HG03342 (cell line): Measurements from ENCODE around the gene TUBA3C.

Experiments used
- ATAC-seq: cut with Tn5 transposase; IDR thresholded peaks from one replicate; pipeline ENCODE4 v1.9.1; 2021; ENCODE audit warnings: mild to moderate bottlenecking, moderate library complexity; ENCODE audit not compliant: unreplicated experiment

The TUBA3C gene

DNA sequence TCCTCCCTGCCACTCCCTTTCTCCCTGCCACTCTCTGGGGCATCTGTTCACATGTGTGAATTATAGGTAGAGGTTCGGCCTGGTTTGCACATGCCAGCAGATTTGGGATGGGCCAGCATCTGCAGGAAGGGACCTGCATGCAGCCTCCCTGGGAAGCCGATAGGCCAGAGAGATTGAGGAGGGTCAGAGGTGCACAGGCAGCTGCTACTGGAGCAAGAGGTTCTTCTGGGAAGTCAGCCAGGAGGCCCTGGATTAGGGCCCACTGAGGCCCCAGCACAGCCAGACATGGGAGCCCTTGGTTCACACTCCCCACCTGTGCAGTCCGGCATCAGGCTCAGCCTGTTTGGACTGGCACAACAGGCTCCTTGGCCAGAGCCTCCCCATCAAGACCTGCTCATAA, 12.1 kb downstream of the TUBA3C start:
- ATAC-seq = no peak

DNA sequence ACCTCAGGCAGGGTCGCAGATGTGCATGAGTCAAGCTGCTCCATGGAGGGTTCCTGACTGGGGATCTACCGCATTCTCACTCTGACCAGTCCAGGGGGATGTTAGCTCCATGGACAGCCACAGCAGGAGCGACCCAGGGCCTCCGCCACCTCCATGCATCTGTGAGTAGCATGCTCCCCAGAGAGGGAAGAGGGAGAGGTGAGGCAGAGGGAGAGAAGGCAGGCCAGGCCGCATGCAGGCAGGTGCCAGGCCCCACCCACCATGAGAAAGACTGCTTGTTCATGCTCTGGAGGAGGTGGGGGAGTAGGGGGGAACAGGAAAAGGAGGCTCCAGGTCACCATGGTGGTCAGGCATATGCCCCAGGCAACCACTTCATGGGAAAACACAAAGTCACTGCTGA, 20.3 kb downstream of the TUBA3C start:
- ATAC-seq = no peak

DNA sequence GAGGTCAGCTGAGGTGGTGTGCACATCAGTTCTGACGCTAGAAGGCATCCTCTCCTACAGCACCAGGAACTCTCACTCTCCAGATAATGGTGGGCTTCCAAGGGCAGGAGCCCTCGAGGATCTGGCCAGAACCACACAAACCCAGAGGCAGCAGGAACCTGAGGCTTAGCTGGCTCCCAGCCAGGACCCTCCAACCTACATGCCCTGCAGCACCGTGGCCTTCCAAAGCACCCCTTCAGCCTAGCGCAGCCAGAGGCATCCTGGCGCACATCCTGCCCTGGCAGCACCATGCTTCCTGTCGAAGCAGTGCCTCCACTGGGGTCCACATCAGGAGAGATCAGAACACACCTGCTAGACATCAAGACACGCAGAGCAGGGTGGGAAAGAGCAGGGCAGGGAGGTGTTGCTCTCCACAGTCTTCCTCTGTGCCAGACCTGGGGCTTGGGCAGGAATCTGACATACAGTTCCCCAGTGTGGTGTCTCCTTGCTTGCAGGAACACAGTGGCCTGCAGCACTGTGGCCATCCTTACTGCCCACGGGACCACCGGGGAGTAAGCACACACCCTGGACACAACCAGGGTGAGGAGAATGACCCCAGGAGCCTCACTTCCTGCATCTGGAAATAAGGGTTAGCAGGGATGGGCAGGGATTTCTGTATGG, 21.7 kb downstream of the TUBA3C start:
- ATAC-seq = no peak

DNA sequence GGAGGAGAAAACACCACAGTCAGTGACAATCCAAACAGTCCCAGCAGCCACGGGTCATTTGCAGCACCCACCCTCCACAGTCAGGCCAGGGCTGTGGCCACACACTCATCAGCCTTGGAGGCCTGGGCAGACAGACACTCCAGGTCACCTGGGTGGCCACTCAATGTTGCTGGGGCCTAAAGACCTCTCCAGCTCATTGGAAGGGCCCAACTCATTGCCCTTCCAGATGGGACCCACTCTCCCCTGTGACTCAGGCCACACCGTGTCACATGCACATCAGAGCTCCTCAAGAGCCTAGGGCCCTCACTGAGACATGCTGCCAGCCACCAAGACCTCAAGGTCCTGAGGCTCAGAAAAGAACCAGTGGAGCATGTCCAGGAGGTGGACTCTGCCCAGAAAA, 22.4 kb downstream of the TUBA3C start:
- ATAC-seq = no peak

DNA sequence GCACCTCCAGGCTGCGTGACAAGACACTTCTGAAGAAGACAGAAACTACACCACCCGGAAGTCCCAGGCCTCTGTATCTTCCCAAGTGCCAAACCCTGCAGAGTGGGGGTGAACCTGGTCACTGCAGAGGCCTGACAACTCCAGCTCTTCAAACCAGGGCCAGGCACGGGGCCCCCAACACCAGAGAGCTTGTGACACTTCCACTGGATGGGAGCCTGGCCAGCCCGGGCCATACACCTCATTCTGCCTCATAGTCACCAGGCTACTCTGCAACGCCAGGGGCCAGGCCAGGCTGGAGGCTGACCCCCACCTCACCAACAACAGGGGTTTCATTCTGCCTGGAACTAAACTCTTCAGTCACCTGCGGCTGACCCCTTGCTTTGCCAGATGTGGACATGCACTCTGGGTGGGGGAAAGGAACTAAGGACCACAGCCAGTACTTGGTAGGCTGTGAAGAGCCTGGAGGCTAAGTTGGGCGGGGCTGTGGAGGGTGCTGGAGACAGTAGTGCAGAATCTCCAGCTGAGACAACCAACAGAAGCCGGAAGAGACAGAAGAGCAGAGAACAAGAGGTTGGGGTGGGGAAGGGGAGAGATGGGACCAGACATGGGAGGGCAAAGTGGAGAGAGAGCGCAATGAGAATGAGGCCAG, 23.0 kb downstream of the TUBA3C start:
- no peak for ATAC-seq

DNA sequence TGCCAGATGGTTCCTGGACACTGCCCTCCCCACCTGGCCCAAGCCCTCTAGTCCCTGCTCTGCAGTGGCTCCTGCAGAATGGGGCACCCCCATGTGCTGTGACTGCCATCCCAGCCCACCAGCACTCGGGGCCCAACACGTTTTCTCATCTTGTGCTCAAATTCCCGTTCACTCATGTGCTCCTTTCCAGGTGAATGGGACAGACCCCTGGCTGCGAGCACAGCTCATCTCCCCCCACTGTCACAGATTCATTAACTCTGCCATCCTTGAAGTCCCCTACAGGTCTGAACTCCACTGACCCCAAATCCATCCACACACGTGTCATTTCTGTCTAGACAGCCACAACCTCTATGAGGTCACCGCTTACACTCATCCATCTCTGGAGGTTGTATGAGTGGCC, 23.6 kb downstream of the TUBA3C start:
- no peak for ATAC-seq

DNA sequence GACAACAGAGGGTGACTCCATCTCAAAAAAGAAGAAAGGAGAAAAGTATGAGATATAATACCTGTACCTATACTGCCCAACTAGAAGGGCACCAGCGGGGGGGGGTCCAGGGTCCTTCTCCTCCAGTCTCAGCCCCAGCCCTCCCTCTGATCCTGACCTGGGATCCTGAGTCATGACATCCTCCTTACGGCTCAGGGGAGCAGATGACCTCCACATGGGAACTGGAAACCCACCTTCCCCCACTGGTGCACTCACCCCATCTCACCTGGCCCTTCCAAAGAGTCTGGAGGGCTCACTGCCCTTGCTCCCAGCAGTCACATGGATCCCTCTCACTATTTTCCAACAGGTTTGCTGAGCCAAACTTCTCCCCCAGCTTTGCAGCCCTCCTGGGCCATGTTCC, 24.2 kb downstream of the TUBA3C start:
- ATAC-seq = no peak

DNA sequence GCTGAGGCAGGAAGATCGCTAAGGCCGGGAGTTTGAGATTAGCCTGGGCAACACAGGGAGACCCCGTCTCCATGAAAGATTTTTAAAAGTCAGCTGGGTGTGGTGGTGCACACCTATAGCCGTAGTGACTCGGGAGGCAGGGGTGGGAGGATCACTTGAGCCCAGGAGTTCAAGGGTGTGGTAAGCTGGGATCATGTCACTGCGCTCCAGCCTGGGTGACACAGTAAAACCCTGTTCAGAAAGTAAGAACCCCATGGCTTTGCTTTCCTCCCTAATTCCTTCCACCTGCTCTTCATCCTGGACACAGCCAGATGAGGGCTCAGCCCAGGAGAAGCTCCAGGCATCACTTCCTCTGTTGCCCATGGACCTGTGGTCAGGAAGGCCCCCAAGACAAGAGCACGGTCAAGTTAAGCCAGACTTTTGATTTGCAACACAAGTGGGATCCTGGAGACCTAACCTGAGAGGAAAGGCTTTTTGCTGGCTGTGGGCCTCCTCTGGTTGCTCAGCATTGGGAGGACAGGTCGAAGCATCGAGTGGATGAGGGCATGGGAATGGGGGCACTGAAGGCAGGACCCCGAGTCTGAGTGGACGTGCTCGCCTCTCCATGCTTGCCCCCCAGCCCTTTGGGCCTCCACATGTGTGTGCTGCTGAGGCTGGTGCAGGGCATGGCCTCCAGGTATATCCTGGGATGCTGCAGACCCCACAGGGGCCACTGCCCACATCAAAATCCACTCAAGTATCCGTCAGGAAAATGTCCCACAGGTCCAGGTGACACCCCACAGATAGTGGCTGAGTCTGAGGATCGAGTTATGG, 25.4 kb downstream of the TUBA3C start:
- no peak for ATAC-seq

DNA sequence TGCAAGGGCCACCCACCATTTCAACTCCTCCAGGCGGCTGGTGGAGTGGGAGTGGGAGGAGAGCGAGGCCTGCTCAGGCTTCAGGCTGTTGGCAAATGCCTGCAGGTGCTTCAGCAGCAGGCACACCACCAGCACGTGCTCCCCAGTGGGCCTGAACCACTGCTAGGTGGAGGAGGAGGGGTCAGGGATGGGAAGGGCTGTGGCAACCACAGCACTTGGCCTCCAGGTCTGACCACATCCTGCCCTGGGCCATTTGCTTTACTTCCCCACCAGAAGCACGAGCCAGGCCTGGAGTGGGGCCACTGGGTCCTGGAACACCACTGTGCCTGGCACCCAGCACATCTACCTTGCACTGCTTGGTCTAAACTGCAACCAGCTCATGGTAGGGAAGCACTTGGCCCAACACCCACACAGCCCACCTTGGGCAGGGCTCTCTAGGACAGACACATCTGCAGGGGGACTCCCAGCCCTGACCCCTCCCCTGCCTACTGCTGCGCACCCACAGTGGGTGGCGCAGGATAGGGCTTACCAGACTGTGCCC, 26.2 kb downstream of the TUBA3C start:
- ATAC-seq = no peak

DNA sequence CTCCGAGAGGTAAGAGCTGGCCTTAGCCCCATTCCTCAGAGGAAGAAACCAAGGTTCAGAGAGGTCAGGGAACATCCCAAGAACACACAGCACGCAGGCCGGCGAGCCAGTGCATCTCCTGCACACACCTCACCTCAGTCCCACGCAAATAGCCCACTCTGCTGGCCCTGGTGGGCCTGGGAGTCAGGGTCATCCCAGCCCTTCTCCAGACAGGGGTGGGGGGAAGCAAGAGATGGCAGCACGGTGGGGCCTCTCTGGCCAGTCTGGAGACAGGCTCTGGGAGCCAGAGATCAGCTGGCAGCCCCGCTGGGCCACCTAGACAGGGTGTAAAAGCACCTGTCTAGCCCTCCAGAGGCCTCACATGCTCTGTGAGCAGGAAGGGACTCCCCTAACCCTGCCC, 26.8 kb downstream of the TUBA3C start:
- no peak for ATAC-seq

DNA sequence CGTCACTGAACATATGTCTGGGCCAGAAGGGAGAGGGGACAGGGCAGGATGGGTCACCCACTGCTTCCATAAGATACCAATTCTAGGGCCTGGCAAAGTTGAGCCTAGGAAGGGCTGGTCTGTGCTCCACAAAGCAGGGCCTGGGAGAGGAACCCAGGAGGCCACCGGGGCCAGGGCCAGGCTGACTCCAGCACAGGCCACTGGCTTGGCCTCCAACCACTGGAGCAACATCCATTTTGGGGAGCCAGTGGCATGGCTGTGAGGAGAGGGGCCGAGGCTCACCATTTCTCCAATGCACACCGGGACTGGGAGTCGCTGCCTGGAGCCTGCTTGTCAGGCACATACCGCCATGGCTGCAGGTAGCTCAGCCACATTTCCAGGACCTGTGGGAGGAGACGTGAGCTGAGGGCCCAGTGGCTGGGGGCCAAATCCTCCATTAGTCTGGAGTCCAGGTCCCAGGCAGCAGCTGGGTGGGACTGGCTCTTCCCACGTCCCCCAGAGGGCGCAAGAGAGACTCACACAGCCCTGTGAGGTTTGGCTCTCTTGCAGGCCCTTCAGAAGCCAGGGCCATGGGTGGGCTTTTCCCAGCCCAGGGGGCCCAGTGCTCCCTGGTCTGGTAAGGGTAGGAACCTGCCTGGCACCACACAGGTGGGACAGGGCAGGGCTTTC, 27.7 kb downstream of the TUBA3C start:
- no peak for ATAC-seq

DNA sequence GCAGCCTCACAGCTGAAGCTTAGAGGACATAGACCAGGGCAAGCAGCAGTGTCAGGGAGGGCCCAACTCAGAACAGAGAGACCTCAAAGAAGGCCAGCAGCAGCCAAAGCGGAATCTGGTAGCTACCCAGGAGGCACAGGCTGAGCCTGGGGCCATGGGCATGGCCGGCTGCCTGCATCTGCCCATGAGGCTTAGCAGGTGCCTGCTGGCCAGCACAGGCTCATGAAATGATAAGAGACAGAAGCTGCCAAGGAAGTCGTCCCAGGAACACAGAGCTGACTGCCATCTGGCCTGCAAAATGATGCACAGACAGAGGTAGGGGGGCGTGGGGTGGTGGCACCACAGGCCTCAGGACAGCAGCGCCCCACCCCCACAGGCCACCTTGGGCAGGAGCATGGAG, 29.2 kb downstream of the TUBA3C start:
- ATAC-seq = no peak

DNA sequence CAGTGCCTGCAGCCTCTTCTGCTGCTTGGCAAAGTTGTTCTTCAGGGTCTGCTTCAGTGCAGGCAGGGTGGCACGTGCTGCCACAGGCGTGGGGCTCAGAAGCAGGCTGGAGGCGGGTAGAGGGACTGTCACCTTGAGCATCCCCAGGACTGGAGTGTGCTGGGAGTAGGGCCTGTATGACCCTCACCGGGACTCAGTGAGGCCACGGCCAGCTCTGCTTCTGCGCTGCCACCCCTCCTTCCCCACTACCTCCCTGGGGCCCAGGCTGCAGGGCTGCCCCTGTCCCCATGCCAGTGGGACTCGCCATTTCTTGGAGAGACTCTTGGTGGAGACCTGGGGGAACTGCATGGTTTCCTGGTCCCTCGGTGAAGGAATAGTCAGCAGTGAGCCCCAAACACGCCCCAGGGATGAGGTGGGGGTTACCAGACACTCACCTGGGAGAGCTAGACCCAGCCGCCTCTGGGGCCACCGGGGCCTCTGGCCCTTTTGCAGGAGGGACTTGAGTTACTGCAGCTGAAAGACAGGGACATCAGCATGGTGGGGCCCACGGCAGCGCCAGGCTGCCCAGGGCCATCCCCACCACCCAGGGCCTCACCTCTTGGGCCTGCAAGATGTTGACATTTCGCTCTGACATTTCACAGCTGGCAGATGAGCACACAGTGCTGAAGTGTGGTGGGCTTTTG, 29.9 kb downstream of the TUBA3C start:
- ATAC-seq = no peak

DNA sequence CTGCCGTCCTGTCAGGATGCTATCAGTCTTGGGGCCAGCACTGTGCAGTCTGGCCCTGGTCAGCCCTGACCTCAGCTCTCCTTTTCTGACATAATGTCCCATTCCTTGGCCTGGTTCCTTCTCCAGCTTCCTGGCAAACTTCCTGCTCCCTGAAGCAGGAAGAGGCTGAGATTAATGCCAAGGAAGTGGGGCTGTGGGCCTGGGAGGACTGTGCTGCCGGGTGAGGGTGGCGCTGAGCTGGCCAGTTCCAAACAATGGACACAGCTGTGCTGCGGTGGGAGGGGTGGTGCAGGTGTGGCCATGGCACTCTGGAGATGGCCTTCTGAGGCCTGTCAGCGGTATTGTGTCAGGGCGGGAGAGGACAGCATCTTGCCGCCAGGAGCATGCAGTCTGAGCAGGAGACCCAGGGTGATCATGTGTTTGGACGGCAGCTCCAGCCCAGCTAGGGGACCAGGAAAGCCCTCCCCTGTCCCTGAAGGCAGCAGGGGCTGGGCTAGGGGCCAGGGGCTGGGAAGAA, 30.9 kb downstream of the TUBA3C start:
- ATAC-seq = no peak

DNA sequence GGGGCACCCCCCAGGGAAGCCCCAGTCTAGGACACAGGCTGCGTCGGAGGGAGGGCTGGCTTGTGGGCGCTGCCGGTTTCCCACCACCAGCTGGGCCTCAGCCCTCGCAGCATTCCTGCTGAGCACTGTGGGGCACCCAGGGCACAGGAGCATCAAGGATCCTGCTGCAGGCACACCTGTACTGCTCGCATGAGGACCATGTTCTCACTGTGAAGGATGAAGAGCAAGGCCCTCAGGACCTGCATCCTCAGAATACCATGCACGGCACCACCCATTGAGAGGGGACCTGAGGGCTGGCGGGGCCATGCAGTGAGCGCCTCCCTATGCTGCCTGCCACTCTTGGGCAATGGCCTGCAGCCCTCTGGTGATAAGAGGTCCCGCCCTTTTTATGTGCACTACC, 31.4 kb downstream of the TUBA3C start:
- ATAC-seq = no peak

DNA sequence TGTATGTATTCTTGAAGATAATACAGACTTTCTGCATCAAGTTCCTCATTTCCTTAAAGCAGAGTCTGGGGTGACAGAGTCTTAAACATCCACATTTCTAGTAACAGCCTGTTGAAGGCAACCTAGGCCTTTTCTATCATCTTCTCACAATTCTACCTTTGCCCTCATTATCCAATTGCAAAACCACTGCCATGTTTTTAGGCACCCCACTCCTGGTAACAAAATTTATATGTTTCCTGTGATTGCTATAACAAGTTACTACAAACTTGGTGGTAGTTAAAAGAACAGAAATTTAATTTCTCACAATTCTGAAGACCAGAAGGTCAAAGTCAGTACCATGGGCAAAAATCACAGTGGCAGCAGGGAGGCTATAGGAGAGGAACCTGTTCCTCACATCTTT, 33.1 kb downstream of the TUBA3C start:
- ATAC-seq = no peak
